Aorta (tissue), 5 donors: ENCODE data around the gene TMEM183A. TPM values are rescaled to one million over a fixed set of nuclear protein-coding genes. Genes with fewer than 3 reads are reported as not detected.
"Not testable (repeated sequence)": the region's sequence is repeated elsewhere in the genome, so short reads cannot be mapped to it uniquely, and the experiment has no call there.

Source experiments
- ATAC-seq: fragments of 200-7000 bp; cut with Tn5 transposase; one replicate; pipeline ENCODE4 v1.9.1; 2022; ENCODE audit warnings: moderate library complexity; ENCODE audit not compliant: low FRiP score
- DNase-seq, 2 donors: peaks; one replicate each; pipeline ENCODE4 v3.0.0-alpha.2; 2020
- H3K27ac ChIP-seq, 2 donors: one replicate each; pipeline ENCODE4 v1.5.1; 2013; ENCODE audit warnings: low read length in 2 of 2, mild to moderate bottlenecking in 2 of 2, moderate library complexity in 2 of 2, control low read depth in 1 of 2, inconsistent platforms in 1 of 2, low read depth in 1 of 2
- H3K27me3 ChIP-seq, 2 donors: one replicate each; pipeline ENCODE4 v1.6.1; 2013; ENCODE audit warnings: control low read depth in 1 of 2, low read length in 1 of 2, mild to moderate bottlenecking in 1 of 2, moderate library complexity in 1 of 2; ENCODE audit not compliant: insufficient read depth in 2 of 2, control insufficient read depth in 1 of 2
- H3K36me3 ChIP-seq, 2 donors: one replicate each; pipeline ENCODE4 v1.6.1; 2013; ENCODE audit warnings: control low read depth in 1 of 2, low read length in 1 of 2, mild to moderate bottlenecking in 1 of 2; ENCODE audit not compliant: insufficient read depth in 2 of 2, control insufficient read depth in 1 of 2
- H3K4me1 ChIP-seq, 2 donors: one replicate each; pipeline ENCODE4 v1.6.1; 2013; ENCODE audit warnings: low read length in 2 of 2, control low read depth in 1 of 2, mild to moderate bottlenecking in 1 of 2, moderate library complexity in 1 of 2; ENCODE audit not compliant: insufficient read depth in 2 of 2, control insufficient read depth in 1 of 2
- H3K4me3 ChIP-seq, 2 donors: one replicate each; pipeline ENCODE4 v1.5.1; 2013; ENCODE audit warnings: low read length in 2 of 2, control low read depth in 1 of 2, mild to moderate bottlenecking in 1 of 2
- H3K9me3 ChIP-seq: one replicate; pipeline ENCODE4 v1.6.1; 2013; ENCODE audit warnings: mild to moderate bottlenecking, low read length; ENCODE audit not compliant: control insufficient read depth
- WGBS, 2 donors: extraction: QIAGEN DNeasy Blood & Tissue Kit; methylation state at CpG; one replicate each; pipeline ENCODE4 v1.1.7; 2013; 5-methylcytosine and 5-hydroxymethylcytosine counted together
- intact Hi-C, 2 donors: fragments of 100-400 bp; cut with DNase I; formaldehyde crosslinking; loops; one replicate each; pipeline versions ENCODE4 v1.14.2 to v1.15.0; 2022
- polyA plus RNA-seq, 2 donors: library from polyadenylated mRNA; stranded (reverse); fragments of 200-250 nt; gene quantifications; one replicate each; pipeline ENCODE4 v1.2.3, GENCODE V29; 2013
- total RNA-seq, 2 donors: library from RNA; stranded (reverse); fragmentation: NEBNext Ultra II Directional; extraction: Animal tissue kit (Norgen Biotek cat#: 25700); gene quantifications; one replicate each; pipeline ENCODE4 v1.2.1, GENCODE V29; 2021
- donor health status: healthy with polysubstance abuse.
- donor health status: Bipolar disorder and iron deficiency.
- donor health status: DM: no; HTN: no; CAD: no.
- donor health status: DM: no; HTN: no; CAD: no.
- donor health status: DM: yes; HTN: yes; CAD: no.

Gene TMEM183A
- total and polyA plus RNA-seq, 4 donors = 43.9 to 55.7 (median 47.3) TPM

GRCh38 chr1:202998836-202999750 lies 8.1 kb upstream of the TMEM183A start:
- Histone ChIP-seq H3K36me3 (no peaks in the 10 kb centered on the region), H3K4me1 (no peaks in the 10 kb centered on the region), H3K27me3 (no peaks in the 10 kb centered on the region), H3K27ac (no peak overlapping the region), H3K9me3 (no peaks in the 10 kb centered on the region), H3K4me3 (no peak overlapping the region)
- no peak for DNase-seq
- peak; percentile 79 for ATAC-seq
- WGBS, 2 donors = 45 to 46% methylated on average over 14 of the region's 14 CpGs
- intact Hi-C loops = no loop called here

GRCh38 chr1:203000217-203000944 lies 6.8 kb upstream of the TMEM183A start:
- no peaks in the 10 kb centered on the region for H3K4me1 ChIP-seq
- no peak overlapping the region for H3K4me3 ChIP-seq
- no peak for ATAC-seq
- no peaks in the 10 kb centered on the region for H3K36me3 ChIP-seq
- intact Hi-C loops = no loop called here
- H3K27ac ChIP-seq = no peak overlapping the region
- no peaks in the 10 kb centered on the region for H3K27me3 ChIP-seq
- DNase-seq = no peak
- 74 to 82% methylated on average over 3 of the region's 3 CpGs for WGBS, 2 donors
- H3K9me3 ChIP-seq = no peaks in the 10 kb centered on the region

- WGBS, 2 donors = 77 to 84% methylated on average over 9 of the region's 9 CpGs
- H3K36me3 ChIP-seq = no peaks in the 10 kb centered on the region
- DNase-seq (no peak), ATAC-seq (no peak)
- H3K9me3 ChIP-seq = no peaks in the 10 kb centered on the region
- no peaks in the 10 kb centered on the region for H3K27me3 ChIP-seq
- no peak overlapping the region for H3K27ac ChIP-seq
- intact Hi-C loops = no loop called here
- no peak overlapping the region for H3K4me3 ChIP-seq
- no peaks in the 10 kb centered on the region for H3K4me1 ChIP-seq
These were observed 5.2 kb upstream of the TMEM183A start for GRCh38 chr1:203001986-203002385.

GRCh38 chr1:203002951-203003350 lies 4.2 kb upstream of the TMEM183A start:
- Histone ChIP-seq H3K27ac (no peak overlapping the region), H3K36me3 (no peaks in the 10 kb centered on the region), H3K27me3 (no peaks in the 10 kb centered on the region), H3K9me3 (no peaks in the 10 kb centered on the region), H3K4me3 (no peak overlapping the region), H3K4me1 (no peaks in the 10 kb centered on the region)
- DNase-seq (no peak), ATAC-seq (no peak)
- 71 to 73% methylated on average over 1 of the region's 1 CpG for WGBS, 2 donors
- intact Hi-C loops = no loop called here

- DNase-seq, H3K27ac ChIP-seq, H3K4me1 ChIP-seq, H3K36me3 ChIP-seq, H3K27me3 ChIP-seq, H3K9me3 ChIP-seq, ATAC-seq, H3K4me3 ChIP-seq: not testable (repeated sequence)
- WGBS, 2 donors = 82 to 85% methylated on average over 17 of the region's 17 CpGs
- intact Hi-C loops = loop anchor here (5.0 kb wide), 2 partner anchors 38 to 78 kb away; partner anchors contain the start of genes CYB5R1 (in 1 of the 2) and KLHL12 (in 1 of the 2)
These were observed 1.6 kb upstream of the TMEM183A start for GRCh38 chr1:203005395-203006142.

GRCh38 chr1:203009185-203009584 lies 2.0 kb downstream of the TMEM183A start:
- H3K27me3 ChIP-seq = no peaks in the 10 kb centered on the region
- ATAC-seq (no peak), DNase-seq (no peak)
- no peak overlapping the region for H3K27ac ChIP-seq
- no peaks in the 10 kb centered on the region for H3K4me1 ChIP-seq
- H3K4me3 ChIP-seq = no peak overlapping the region
- peaks cover 0 to 3% of the 10 kb centered on the region in 2 donors for H3K36me3 ChIP-seq
- 79 to 81% methylated on average over 3 of the region's 3 CpGs for WGBS, 2 donors
- no peaks in the 10 kb centered on the region for H3K9me3 ChIP-seq
- intact Hi-C loops = loop anchor here (2.0 to 5.0 kb wide), 3 partner anchors 42 to 84 kb away; partner anchors contain the start of genes CYB5R1 (in 1 of the 2) and KLHL12 (in 1 of the 2)

GRCh38 chr1:203011582-203011981 lies 4.4 kb downstream of the TMEM183A start:
- DNase-seq (no peak), ATAC-seq (no peak)
- Histone ChIP-seq H3K36me3 (peaks cover 0 to 8% of the 10 kb centered on the region in 2 donors), H3K4me3 (no peak overlapping the region), H3K27me3 (no peaks in the 10 kb centered on the region), H3K4me1 (no peaks in the 10 kb centered on the region), H3K27ac (no peak overlapping the region), H3K9me3 (no peaks in the 10 kb centered on the region)
- 96 to 100% methylated on average over 5 of the region's 5 CpGs for WGBS, 2 donors
- intact Hi-C loops = no loop called here

- Histone ChIP-seq H3K9me3 (no peaks in the 10 kb centered on the region), H3K27me3 (no peaks in the 10 kb centered on the region), H3K27ac (no peak overlapping the region), H3K4me1 (no peaks in the 10 kb centered on the region), H3K36me3 (peaks cover 10 to 19% of the 10 kb centered on the region in 2 donors), H3K4me3 (no peak overlapping the region)
- DNase-seq = no peak
- WGBS, 2 donors = 91 to 95% methylated on average over 4 of the region's 4 CpGs
- intact Hi-C loops = no loop called here
- no peak for ATAC-seq
These were observed 9.9 kb downstream of the TMEM183A start for GRCh38 chr1:203017061-203017460.
